NT2/D1 (cell line): Measurements from ENCODE around the gene SNRPN.

Source experiments
- DNase-seq: peaks from one replicate; pipeline ENCODE4 v3.0.0-alpha.2; 2011; ENCODE audit warnings: low read depth, low spot score
- H3K27me3 ChIP-seq: 2 replicates; pipeline ENCODE4 v1.6.0; 2011; ENCODE audit warnings: mild to moderate bottlenecking; ENCODE audit not compliant: insufficient read length, insufficient read depth
- H3K36me3 ChIP-seq: 2 replicates; pipeline ENCODE4 v1.6.1; 2011; ENCODE audit warnings: mild to moderate bottlenecking, low read length, mixed read lengths; ENCODE audit not compliant: insufficient read depth, insufficient read length
- H3K4me1 ChIP-seq: 2 replicates; pipeline ENCODE4 v1.5.1; 2011; ENCODE audit not compliant: insufficient read depth, insufficient read length
- H3K4me3 ChIP-seq: 2 replicates; pipeline ENCODE4 v1.5.1; 2011; ENCODE audit warnings: low read depth; ENCODE audit not compliant: insufficient read length
- H3K9ac ChIP-seq: 2 replicates; pipeline ENCODE4 v1.6.0; 2011; ENCODE audit warnings: low read depth; ENCODE audit not compliant: insufficient read length
- H3K9me3 ChIP-seq: 2 replicates; pipeline ENCODE4 v1.5.1; 2011; ENCODE audit warnings: mild to moderate bottlenecking, low read length; ENCODE audit not compliant: insufficient read depth
- SUZ12 ChIP-seq: IDR thresholded peaks from 2 replicates; pipeline ENCODE4 v1.6.1; 2011; ENCODE audit not compliant: insufficient read length, insufficient read depth; ENCODE audit errors: extremely low read depth
- YY1 ChIP-seq: IDR thresholded peaks from 2 replicates; pipeline ENCODE4 v1.6.1; 2011; ENCODE audit not compliant: insufficient read length, insufficient read depth
- ZNF274 ChIP-seq: IDR thresholded peaks from 2 replicates; pipeline ENCODE4 v1.6.1; 2011; ENCODE audit warnings: mild to moderate bottlenecking, low read depth, low read length

Gene SNRPN

GRCh38 chr15:24976932-24977331, 22.1 kb downstream of the SNRPN start:
- Histone ChIP-seq H3K27me3 (no peaks in the 10 kb centered on the region), H3K9me3 (no peaks in the 10 kb centered on the region), H3K4me1 (no peaks in the 10 kb centered on the region), H3K9ac (no peak overlapping the region), H3K36me3 (peaks cover 89% of the 10 kb centered on the region), H3K4me3 (no peak overlapping the region)
- DNase-seq, result no peak
- TF ChIP-seq SUZ12, result no peak
- no peak for TF ChIP-seq ZNF274
- TF ChIP-seq YY1, result no peak

- DNase-seq, result no peak
- Histone ChIP-seq H3K27me3 (no peaks in the 10 kb centered on the region), H3K36me3 (peaks cover 93% of the 10 kb centered on the region), H3K9ac (no peak overlapping the region), H3K4me1 (no peaks in the 10 kb centered on the region), H3K9me3 (no peaks in the 10 kb centered on the region), H3K4me3 (no peak overlapping the region)
- TF ChIP-seq YY1 (no peak), SUZ12 (no peak), ZNF274 (no peak)
Observed at GRCh38 chr15:24977686-24978085, 22.9 kb downstream of the SNRPN start.

- no peaks in the 10 kb centered on the region for H3K9me3 ChIP-seq
- no peaks in the 10 kb centered on the region for H3K4me1 ChIP-seq
- TF ChIP-seq SUZ12, result no peak
- no peak for TF ChIP-seq ZNF274
- TF ChIP-seq YY1, result no peak
- H3K36me3 ChIP-seq, result peaks cover 66% of the 10 kb centered on the region
- DNase-seq, result no peak
- no peak overlapping the region for H3K9ac ChIP-seq
- no peak overlapping the region for H3K4me3 ChIP-seq
- H3K27me3 ChIP-seq, result no peaks in the 10 kb centered on the region
Observed at GRCh38 chr15:24985224-24985623, 30.4 kb downstream of the SNRPN start.

- H3K4me1 ChIP-seq, result no peaks in the 10 kb centered on the region
- TF ChIP-seq ZNF274 (no peak), SUZ12 (no peak), YY1 (no peak)
- H3K36me3 ChIP-seq, result peaks cover 57% of the 10 kb centered on the region
- no peaks in the 10 kb centered on the region for H3K27me3 ChIP-seq
- no peak for DNase-seq
- no peak overlapping the region for H3K4me3 ChIP-seq
- H3K9me3 ChIP-seq, result no peaks in the 10 kb centered on the region
- H3K9ac ChIP-seq, result no peak overlapping the region
Observed at GRCh38 chr15:24986653-24987052, 31.9 kb downstream of the SNRPN start.

- H3K27me3 ChIP-seq, result no peaks in the 10 kb centered on the region
- no peak overlapping the region for H3K4me3 ChIP-seq
- peaks cover 30% of the 10 kb centered on the region for H3K36me3 ChIP-seq
- no peak overlapping the region for H3K9ac ChIP-seq
- no peak for DNase-seq
- no peaks in the 10 kb centered on the region for H3K9me3 ChIP-seq
- TF ChIP-seq SUZ12, result no peak
- TF ChIP-seq ZNF274, result no peak
- TF ChIP-seq YY1, result no peak
- H3K4me1 ChIP-seq, result no peaks in the 10 kb centered on the region
Observed at GRCh38 chr15:25019434-25019833, 64.6 kb downstream of the SNRPN start.

GRCh38 chr15:25022233-25022632, 67.4 kb downstream of the SNRPN start:
- Histone ChIP-seq H3K27me3 (no peaks in the 10 kb centered on the region), H3K4me1 (no peaks in the 10 kb centered on the region), H3K9me3 (no peaks in the 10 kb centered on the region), H3K4me3 (no peak overlapping the region), H3K9ac (no peak overlapping the region), H3K36me3 (peaks cover 41% of the 10 kb centered on the region)
- DNase-seq, result no peak
- no peak for TF ChIP-seq SUZ12
- no peak for TF ChIP-seq ZNF274
- TF ChIP-seq YY1, result no peak
